GM23338 (cell line): ENCODE results near the gene STARD13. TPM values are rescaled to one million over a fixed set of nuclear protein-coding genes. Genes with fewer than 3 reads are reported as not detected.

Experiments
- ATAC-seq: fragments of 200-7000 bp; cut with Tn5 transposase; 3 replicates; pipeline ENCODE4 v1.9.1; 2020
- DNase-seq: peaks from one replicate; pipeline ENCODE4 v3.0.0-alpha.2; 2015; ENCODE audit warnings: low spot score
- H2AFZ ChIP-seq: fragments of 200-600 bp; sonication (generic); 2 replicates; pipeline ENCODE4 v1.8.0; 2016; ENCODE audit warnings: antibody characterized with exemption, mild to moderate bottlenecking, moderate library complexity
- H3F3A ChIP-seq: fragments of 200-600 bp; sonication (generic); replicated peaks from 2 replicates; pipeline ENCODE4 v1.8.0; 2017; ENCODE audit warnings: antibody characterized with exemption, mixed run types, low read depth
- H3K27ac ChIP-seq: fragments of 200-600 bp; sonication (generic); 2 replicates; pipeline ENCODE4 v1.6.1; 2016; ENCODE audit warnings: low read depth
- H3K27me3 ChIP-seq: fragments of 200-600 bp; sonication (generic); 2 replicates; pipeline ENCODE4 v1.8.0; 2016; ENCODE audit warnings: mild to moderate bottlenecking, mixed run types, moderate library complexity; ENCODE audit not compliant: insufficient read depth
- H3K36me3 ChIP-seq: fragments of 200-600 bp; sonication (generic); 2 replicates; pipeline ENCODE4 v1.8.0; 2016; ENCODE audit warnings: mild to moderate bottlenecking; ENCODE audit not compliant: insufficient read depth
- H3K4me1 ChIP-seq: fragments of 200-600 bp; sonication (generic); 2 replicates; pipeline ENCODE4 v1.8.0; 2016; ENCODE audit warnings: mild to moderate bottlenecking, moderate library complexity; ENCODE audit not compliant: insufficient read depth
- H3K4me2 ChIP-seq: fragments of 200-600 bp; sonication (generic); 2 replicates; pipeline ENCODE4 v1.7.1; 2017; ENCODE audit warnings: mixed run types
- H3K4me3 ChIP-seq: fragments of 200-600 bp; sonication (generic); 2 replicates; pipeline ENCODE4 v1.6.1; 2016; ENCODE audit warnings: mixed run types
- H3K79me2 ChIP-seq: fragments of 200-600 bp; sonication (generic); replicated peaks from 2 replicates; pipeline ENCODE4 v1.8.0; 2017; ENCODE audit warnings: mild to moderate bottlenecking; ENCODE audit not compliant: insufficient read depth
- H3K9me2 ChIP-seq: fragments of 200-600 bp; sonication (generic); 2 replicates; pipeline ENCODE4 v1.8.0; 2017; ENCODE audit not compliant: insufficient read depth
- H4K20me1 ChIP-seq: fragments of 200-600 bp; sonication (generic); replicated peaks from 2 replicates; pipeline ENCODE4 v1.8.0; 2017; ENCODE audit warnings: mild to moderate bottlenecking; ENCODE audit not compliant: insufficient read depth
- H3K27ac Mint-ChIP-seq: 2 replicates; pipeline ENCODE4 v1.8.0; 2020; ENCODE audit warnings: inconsistent platforms, mild to moderate bottlenecking, moderate library complexity, mixed read lengths
- H3K27me3 Mint-ChIP-seq: 3 replicates; pipeline ENCODE4 v1.8.0; 2022; ENCODE audit warnings: low read depth, mild to moderate bottlenecking, moderate library complexity, mixed read lengths, inconsistent platforms; ENCODE audit not compliant: insufficient read depth, poor library complexity
- H3K36me3 Mint-ChIP-seq: 3 replicates; pipeline ENCODE4 v1.8.0; 2021; ENCODE audit warnings: low read depth, mild to moderate bottlenecking, inconsistent platforms, moderate library complexity, mixed read lengths
- H3K4me1 Mint-ChIP-seq: 3 replicates; pipeline ENCODE4 v1.8.0; 2020; ENCODE audit warnings: mild to moderate bottlenecking, inconsistent platforms, mixed read lengths
- H3K4me3 Mint-ChIP-seq: 3 replicates; pipeline ENCODE4 v1.8.0; 2021; ENCODE audit warnings: moderate library complexity, mild to moderate bottlenecking, inconsistent platforms, mixed read lengths
- H3K9me3 Mint-ChIP-seq: 3 replicates; pipeline ENCODE4 v1.8.0; 2020; ENCODE audit warnings: moderate library complexity, mild to moderate bottlenecking, inconsistent platforms, mixed read lengths
- CREB1 ChIP-seq: fragments of 250-450 bp; sonication (Bioruptor Pico); IDR thresholded peaks from 2 replicates; pipeline ENCODE4 v1.5.0; 2020; ENCODE audit warnings: low read depth, mild to moderate bottlenecking, moderate library complexity
- EZH2phosphoT487 ChIP-seq: fragments of 200-600 bp; sonication (generic); IDR thresholded peaks from one replicate; pipeline ENCODE4 v1.8.1; 2018; ENCODE audit warnings: antibody characterized with exemption; ENCODE audit not compliant: unreplicated experiment
- JUNB ChIP-seq: IDR thresholded peaks from one replicate; pipeline ENCODE4 v1.6.1; 2016; ENCODE audit warnings: antibody characterized with exemption; ENCODE audit not compliant: unreplicated experiment
- NANOG ChIP-seq: IDR thresholded peaks from 2 replicates; pipeline ENCODE4 v1.6.1; 2016; ENCODE audit warnings: antibody characterized with exemption, borderline replicate concordance
- ZNF114 ChIP-seq: fragments of 250-450 bp; sonication (Bioruptor Pico); IDR thresholded peaks from 2 replicates; pipeline ENCODE4 v1.5.0; 2020; ENCODE audit warnings: mild to moderate bottlenecking, moderate library complexity
- ZNF331 ChIP-seq: fragments of 250-450 bp; sonication (Bioruptor Pico); IDR thresholded peaks from 2 replicates; pipeline ENCODE4 v1.5.0; 2020; ENCODE audit warnings: low read depth, mild to moderate bottlenecking, moderate library complexity
- polyA plus RNA-seq: library from polyadenylated mRNA; unstranded; fragments of >200 nt; fragmentation: Nextera tagmentation; extraction: Ambion mirVana; gene quantifications from 2 replicates; pipeline ENCODE4 v1.2.1, GENCODE V29; 2016
- total RNA-seq: library from RNA; depleted of rRNA; stranded (reverse); fragments of >200 nt; shearing (Covaris generic); gene quantifications from 2 replicates; pipeline ENCODE4 v1.2.3, GENCODE V29; 2014
- TF ChIP-seq, protein P1 (sequence below), 2 experiments: fragments of 200-600 bp in 1 of 2; sonication (generic) in 1 of 2; conservative IDR thresholded peaks; 2 replicates each; pipeline versions ENCODE4 v1.5.1 to v1.6.1; 2016 to 2017; ENCODE audit warnings: antibody characterized with exemption in 2 of 2, low read depth in 2 of 2, mild to moderate bottlenecking in 2 of 2, moderate library complexity in 1 of 2
- TF ChIP-seq, protein P2 (sequence below): fragments of 250-450 bp; sonication (Bioruptor Pico); IDR thresholded peaks from 2 replicates; pipeline ENCODE4 v1.5.0; 2020; ENCODE audit warnings: mild to moderate bottlenecking, moderate library complexity

Gene STARD13
- total and polyA plus RNA-seq, 2 experiments from 2014 or later, result 3.2 to 5.2 TPM

DNA sequence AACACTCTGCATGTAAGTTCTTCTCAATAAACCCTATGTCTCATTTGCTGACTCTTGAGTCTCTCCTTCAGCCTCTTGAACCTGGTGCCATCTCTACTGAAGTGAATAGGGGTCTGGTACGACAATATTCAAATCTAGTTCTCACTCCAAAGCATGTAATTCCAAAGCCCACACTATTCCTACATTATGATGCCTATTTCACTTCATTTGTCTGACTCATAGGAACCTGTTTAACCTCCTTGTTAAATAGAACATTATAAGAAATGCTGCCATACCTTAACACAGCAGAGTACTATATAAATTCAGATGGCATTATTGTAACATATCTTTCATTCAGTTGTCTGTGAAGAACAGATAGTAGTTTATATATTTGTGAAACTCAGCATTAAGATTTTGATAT lies 67.1 kb downstream of the STARD13 start:
- Histone ChIP-seq H3K4me1 (peaks cover 13% of the 10 kb centered on the region), H2AFZ (no peak overlapping the region), H3K4me2 (no peak overlapping the region), H3K79me2 (no peaks in the 10 kb centered on the region), H4K20me1 (no peaks in the 10 kb centered on the region), H3F3A (no peaks in the 10 kb centered on the region), H3K36me3 (no peaks in the 10 kb centered on the region), H3K9me2 (no peaks in the 10 kb centered on the region), H3K27me3 (no peaks in the 10 kb centered on the region), H3K27ac (no peak overlapping the region), H3K4me3 (no peak overlapping the region)
- no peak for DNase-seq
- Mint-ChIP-seq H3K27me3 (no peaks in the 10 kb centered on the region), H3K36me3 (no peaks in the 10 kb centered on the region), H3K27ac (no peak overlapping the region; the same call in 1 of the 2 replicates), H3K9me3 (no peaks in the 10 kb centered on the region), H3K4me1 (peaks cover 20% of the 10 kb centered on the region), H3K4me3 (no peak overlapping the region)
- ATAC-seq, result no peak
- TF ChIP-seq JUNB (no peak), EZH2phosphoT487 (no peak), ZNF331 (CRISPR knock-in tag) (no peak), ZNF114 (CRISPR knock-in tag) (no peak), CREB1 (CRISPR knock-in tag) (no peak), NANOG (no peak)
- TF ChIP-seq, protein P1, sequence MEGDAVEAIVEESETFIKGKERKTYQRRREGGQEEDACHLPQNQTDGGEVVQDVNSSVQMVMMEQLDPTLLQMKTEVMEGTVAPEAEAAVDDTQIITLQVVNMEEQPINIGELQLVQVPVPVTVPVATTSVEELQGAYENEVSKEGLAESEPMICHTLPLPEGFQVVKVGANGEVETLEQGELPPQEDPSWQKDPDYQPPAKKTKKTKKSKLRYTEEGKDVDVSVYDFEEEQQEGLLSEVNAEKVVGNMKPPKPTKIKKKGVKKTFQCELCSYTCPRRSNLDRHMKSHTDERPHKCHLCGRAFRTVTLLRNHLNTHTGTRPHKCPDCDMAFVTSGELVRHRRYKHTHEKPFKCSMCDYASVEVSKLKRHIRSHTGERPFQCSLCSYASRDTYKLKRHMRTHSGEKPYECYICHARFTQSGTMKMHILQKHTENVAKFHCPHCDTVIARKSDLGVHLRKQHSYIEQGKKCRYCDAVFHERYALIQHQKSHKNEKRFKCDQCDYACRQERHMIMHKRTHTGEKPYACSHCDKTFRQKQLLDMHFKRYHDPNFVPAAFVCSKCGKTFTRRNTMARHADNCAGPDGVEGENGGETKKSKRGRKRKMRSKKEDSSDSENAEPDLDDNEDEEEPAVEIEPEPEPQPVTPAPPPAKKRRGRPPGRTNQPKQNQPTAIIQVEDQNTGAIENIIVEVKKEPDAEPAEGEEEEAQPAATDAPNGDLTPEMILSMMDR (conservative IDR thresholded peaks at IDR 0.05; ENCODE audit: low read depth in 2 of 2), result no peak
- TF ChIP-seq, protein P2, sequence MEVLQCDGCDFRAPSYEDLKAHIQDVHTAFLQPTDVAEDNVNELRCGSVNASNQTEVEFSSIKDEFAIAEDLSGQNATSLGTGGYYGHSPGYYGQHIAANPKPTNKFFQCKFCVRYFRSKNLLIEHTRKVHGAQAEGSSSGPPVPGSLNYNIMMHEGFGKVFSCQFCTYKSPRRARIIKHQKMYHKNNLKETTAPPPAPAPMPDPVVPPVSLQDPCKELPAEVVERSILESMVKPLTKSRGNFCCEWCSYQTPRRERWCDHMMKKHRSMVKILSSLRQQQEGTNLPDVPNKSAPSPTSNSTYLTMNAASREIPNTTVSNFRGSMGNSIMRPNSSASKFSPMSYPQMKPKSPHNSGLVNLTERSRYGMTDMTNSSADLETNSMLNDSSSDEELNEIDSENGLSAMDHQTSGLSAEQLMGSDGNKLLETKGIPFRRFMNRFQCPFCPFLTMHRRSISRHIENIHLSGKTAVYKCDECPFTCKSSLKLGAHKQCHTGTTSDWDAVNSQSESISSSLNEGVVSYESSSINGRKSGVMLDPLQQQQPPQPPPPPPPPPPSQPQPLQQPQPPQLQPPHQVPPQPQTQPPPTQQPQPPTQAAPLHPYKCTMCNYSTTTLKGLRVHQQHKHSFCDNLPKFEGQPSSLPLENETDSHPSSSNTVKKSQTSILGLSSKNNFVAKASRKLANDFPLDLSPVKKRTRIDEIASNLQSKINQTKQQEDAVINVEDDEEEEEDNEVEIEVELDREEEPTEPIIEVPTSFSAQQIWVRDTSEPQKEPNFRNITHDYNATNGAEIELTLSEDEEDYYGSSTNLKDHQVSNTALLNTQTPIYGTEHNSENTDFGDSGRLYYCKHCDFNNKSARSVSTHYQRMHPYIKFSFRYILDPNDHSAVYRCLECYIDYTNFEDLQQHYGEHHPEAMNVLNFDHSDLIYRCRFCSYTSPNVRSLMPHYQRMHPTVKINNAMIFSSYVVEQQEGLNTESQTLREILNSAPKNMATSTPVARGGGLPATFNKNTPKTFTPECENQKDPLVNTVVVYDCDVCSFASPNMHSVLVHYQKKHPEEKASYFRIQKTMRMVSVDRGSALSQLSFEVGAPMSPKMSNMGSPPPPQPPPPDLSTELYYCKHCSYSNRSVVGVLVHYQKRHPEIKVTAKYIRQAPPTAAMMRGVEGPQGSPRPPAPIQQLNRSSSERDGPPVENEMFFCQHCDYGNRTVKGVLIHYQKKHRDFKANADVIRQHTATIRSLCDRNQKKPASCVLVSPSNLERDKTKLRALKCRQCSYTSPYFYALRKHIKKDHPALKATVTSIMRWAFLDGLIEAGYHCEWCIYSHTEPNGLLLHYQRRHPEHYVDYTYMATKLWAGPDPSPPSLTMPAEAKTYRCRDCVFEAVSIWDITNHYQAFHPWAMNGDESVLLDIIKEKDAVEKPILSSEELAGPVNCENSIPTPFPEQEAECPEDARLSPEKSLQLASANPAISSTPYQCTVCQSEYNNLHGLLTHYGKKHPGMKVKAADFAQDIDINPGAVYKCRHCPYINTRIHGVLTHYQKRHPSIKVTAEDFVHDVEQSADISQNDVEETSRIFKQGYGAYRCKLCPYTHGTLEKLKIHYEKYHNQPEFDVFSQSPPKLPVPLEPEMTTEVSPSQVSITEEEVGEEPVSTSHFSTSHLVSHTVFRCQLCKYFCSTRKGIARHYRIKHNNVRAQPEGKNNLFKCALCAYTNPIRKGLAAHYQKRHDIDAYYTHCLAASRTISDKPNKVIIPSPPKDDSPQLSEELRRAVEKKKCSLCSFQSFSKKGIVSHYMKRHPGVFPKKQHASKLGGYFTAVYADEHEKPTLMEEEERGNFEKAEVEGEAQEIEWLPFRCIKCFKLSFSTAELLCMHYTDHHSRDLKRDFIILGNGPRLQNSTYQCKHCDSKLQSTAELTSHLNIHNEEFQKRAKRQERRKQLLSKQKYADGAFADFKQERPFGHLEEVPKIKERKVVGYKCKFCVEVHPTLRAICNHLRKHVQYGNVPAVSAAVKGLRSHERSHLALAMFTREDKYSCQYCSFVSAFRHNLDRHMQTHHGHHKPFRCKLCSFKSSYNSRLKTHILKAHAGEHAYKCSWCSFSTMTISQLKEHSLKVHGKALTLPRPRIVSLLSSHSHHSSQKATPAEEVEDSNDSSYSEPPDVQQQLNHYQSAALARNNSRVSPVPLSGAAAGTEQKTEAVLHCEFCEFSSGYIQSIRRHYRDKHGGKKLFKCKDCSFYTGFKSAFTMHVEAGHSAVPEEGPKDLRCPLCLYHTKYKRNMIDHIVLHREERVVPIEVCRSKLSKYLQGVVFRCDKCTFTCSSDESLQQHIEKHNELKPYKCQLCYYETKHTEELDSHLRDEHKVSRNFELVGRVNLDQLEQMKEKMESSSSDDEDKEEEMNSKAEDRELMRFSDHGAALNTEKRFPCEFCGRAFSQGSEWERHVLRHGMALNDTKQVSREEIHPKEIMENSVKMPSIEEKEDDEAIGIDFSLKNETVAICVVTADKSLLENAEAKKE (CRISPR knock-in tag), result no peak
